GM23338 (cell line): ENCODE results near the gene ADORA2A. TPM values are rescaled to one million over a fixed set of nuclear protein-coding genes. Genes with fewer than 3 reads are reported as not detected.

Experiments
- ATAC-seq: fragments of 200-7000 bp; cut with Tn5 transposase; 3 replicates; pipeline ENCODE4 v1.9.1; 2020
- DNase-seq: peaks from one replicate; pipeline ENCODE4 v3.0.0-alpha.2; 2015; ENCODE audit warnings: low spot score
- H2AFZ ChIP-seq: fragments of 200-600 bp; sonication (generic); 2 replicates; pipeline ENCODE4 v1.8.0; 2016; ENCODE audit warnings: antibody characterized with exemption, mild to moderate bottlenecking, moderate library complexity
- H3F3A ChIP-seq: fragments of 200-600 bp; sonication (generic); replicated peaks from 2 replicates; pipeline ENCODE4 v1.8.0; 2017; ENCODE audit warnings: antibody characterized with exemption, mixed run types, low read depth
- H3K27ac ChIP-seq: fragments of 200-600 bp; sonication (generic); 2 replicates; pipeline ENCODE4 v1.6.1; 2016; ENCODE audit warnings: low read depth
- H3K27me3 ChIP-seq: fragments of 200-600 bp; sonication (generic); 2 replicates; pipeline ENCODE4 v1.8.0; 2016; ENCODE audit warnings: mild to moderate bottlenecking, mixed run types, moderate library complexity; ENCODE audit not compliant: insufficient read depth
- H3K36me3 ChIP-seq: fragments of 200-600 bp; sonication (generic); 2 replicates; pipeline ENCODE4 v1.8.0; 2016; ENCODE audit warnings: mild to moderate bottlenecking; ENCODE audit not compliant: insufficient read depth
- H3K4me1 ChIP-seq: fragments of 200-600 bp; sonication (generic); 2 replicates; pipeline ENCODE4 v1.8.0; 2016; ENCODE audit warnings: mild to moderate bottlenecking, moderate library complexity; ENCODE audit not compliant: insufficient read depth
- H3K4me2 ChIP-seq: fragments of 200-600 bp; sonication (generic); 2 replicates; pipeline ENCODE4 v1.7.1; 2017; ENCODE audit warnings: mixed run types
- H3K4me3 ChIP-seq: fragments of 200-600 bp; sonication (generic); 2 replicates; pipeline ENCODE4 v1.6.1; 2016; ENCODE audit warnings: mixed run types
- H3K79me2 ChIP-seq: fragments of 200-600 bp; sonication (generic); replicated peaks from 2 replicates; pipeline ENCODE4 v1.8.0; 2017; ENCODE audit warnings: mild to moderate bottlenecking; ENCODE audit not compliant: insufficient read depth
- H3K9me2 ChIP-seq: fragments of 200-600 bp; sonication (generic); 2 replicates; pipeline ENCODE4 v1.8.0; 2017; ENCODE audit not compliant: insufficient read depth
- H4K20me1 ChIP-seq: fragments of 200-600 bp; sonication (generic); replicated peaks from 2 replicates; pipeline ENCODE4 v1.8.0; 2017; ENCODE audit warnings: mild to moderate bottlenecking; ENCODE audit not compliant: insufficient read depth
- H3K27ac Mint-ChIP-seq: 2 replicates; pipeline ENCODE4 v1.8.0; 2020; ENCODE audit warnings: inconsistent platforms, mild to moderate bottlenecking, moderate library complexity, mixed read lengths
- H3K27me3 Mint-ChIP-seq: 3 replicates; pipeline ENCODE4 v1.8.0; 2022; ENCODE audit warnings: low read depth, mild to moderate bottlenecking, moderate library complexity, mixed read lengths, inconsistent platforms; ENCODE audit not compliant: insufficient read depth, poor library complexity
- H3K36me3 Mint-ChIP-seq: 3 replicates; pipeline ENCODE4 v1.8.0; 2021; ENCODE audit warnings: low read depth, mild to moderate bottlenecking, inconsistent platforms, moderate library complexity, mixed read lengths
- H3K4me1 Mint-ChIP-seq: 3 replicates; pipeline ENCODE4 v1.8.0; 2020; ENCODE audit warnings: mild to moderate bottlenecking, inconsistent platforms, mixed read lengths
- H3K4me3 Mint-ChIP-seq: 3 replicates; pipeline ENCODE4 v1.8.0; 2021; ENCODE audit warnings: moderate library complexity, mild to moderate bottlenecking, inconsistent platforms, mixed read lengths
- H3K9me3 Mint-ChIP-seq: 3 replicates; pipeline ENCODE4 v1.8.0; 2020; ENCODE audit warnings: moderate library complexity, mild to moderate bottlenecking, inconsistent platforms, mixed read lengths
- CREB1 ChIP-seq: fragments of 250-450 bp; sonication (Bioruptor Pico); IDR thresholded peaks from 2 replicates; pipeline ENCODE4 v1.5.0; 2020; ENCODE audit warnings: low read depth, mild to moderate bottlenecking, moderate library complexity
- CTCF ChIP-seq, 2 experiments: fragments of 200-600 bp in 1 of 2; sonication (generic) in 1 of 2; conservative IDR thresholded peaks; 2 replicates each; pipeline versions ENCODE4 v1.5.1 to v1.6.1; 2016 to 2017; ENCODE audit warnings: antibody characterized with exemption in 2 of 2, low read depth in 2 of 2, mild to moderate bottlenecking in 2 of 2, moderate library complexity in 1 of 2
- ETS1 ChIP-seq: IDR thresholded peaks from 2 replicates; pipeline ENCODE4 v1.6.1; 2016; ENCODE audit warnings: antibody characterized with exemption
- EZH2 ChIP-seq: fragments of 200-600 bp; sonication (generic); IDR thresholded peaks from one replicate; pipeline ENCODE4 v1.8.0; 2017; ENCODE audit warnings: antibody characterized with exemption, mild to moderate bottlenecking, low read depth; ENCODE audit not compliant: unreplicated experiment
- EZH2phosphoT487 ChIP-seq: fragments of 200-600 bp; sonication (generic); IDR thresholded peaks from one replicate; pipeline ENCODE4 v1.8.1; 2018; ENCODE audit warnings: antibody characterized with exemption; ENCODE audit not compliant: unreplicated experiment
- JUNB ChIP-seq: IDR thresholded peaks from one replicate; pipeline ENCODE4 v1.6.1; 2016; ENCODE audit warnings: antibody characterized with exemption; ENCODE audit not compliant: unreplicated experiment
- NANOG ChIP-seq: IDR thresholded peaks from 2 replicates; pipeline ENCODE4 v1.6.1; 2016; ENCODE audit warnings: antibody characterized with exemption, borderline replicate concordance
- POLR2AphosphoS5 ChIP-seq: IDR thresholded peaks from 2 replicates; pipeline ENCODE4 v1.6.1; 2016; ENCODE audit warnings: antibody characterized with exemption, low read depth
- REST ChIP-seq: IDR thresholded peaks from one replicate; pipeline ENCODE4 v1.6.1; 2018; ENCODE audit warnings: antibody characterized with exemption; ENCODE audit not compliant: unreplicated experiment
- STAT1 ChIP-seq: IDR thresholded peaks from one replicate; pipeline ENCODE4 v1.6.1; 2016; ENCODE audit warnings: antibody characterized with exemption; ENCODE audit not compliant: unreplicated experiment
- ZNF114 ChIP-seq: fragments of 250-450 bp; sonication (Bioruptor Pico); IDR thresholded peaks from 2 replicates; pipeline ENCODE4 v1.5.0; 2020; ENCODE audit warnings: mild to moderate bottlenecking, moderate library complexity
- ZNF331 ChIP-seq: fragments of 250-450 bp; sonication (Bioruptor Pico); IDR thresholded peaks from 2 replicates; pipeline ENCODE4 v1.5.0; 2020; ENCODE audit warnings: low read depth, mild to moderate bottlenecking, moderate library complexity
- ZNF462 ChIP-seq: fragments of 250-450 bp; sonication (Bioruptor Pico); IDR thresholded peaks from 2 replicates; pipeline ENCODE4 v1.5.0; 2020; ENCODE audit warnings: mild to moderate bottlenecking, moderate library complexity
- polyA plus RNA-seq: library from polyadenylated mRNA; unstranded; fragments of >200 nt; fragmentation: Nextera tagmentation; extraction: Ambion mirVana; gene quantifications from 2 replicates; pipeline ENCODE4 v1.2.1, GENCODE V29; 2016
- total RNA-seq: library from RNA; depleted of rRNA; stranded (reverse); fragments of >200 nt; shearing (Covaris generic); gene quantifications from 2 replicates; pipeline ENCODE4 v1.2.3, GENCODE V29; 2014

Gene ADORA2A
- total and polyA plus RNA-seq, 2 experiments from 2014 or later: 4.1 to 13.5 TPM

GRCh38 chr22:24446260-24446611 lies 18.8 kb downstream of the ADORA2A start:
- DNase-seq (no peak), ATAC-seq (no peak)
- peaks cover 4% of the 10 kb centered on the region for H3K27me3 Mint-ChIP-seq
- no peaks in the 10 kb centered on the region for H3K36me3 ChIP-seq
- no peaks in the 10 kb centered on the region for H3F3A ChIP-seq
- no peaks in the 10 kb centered on the region for H4K20me1 ChIP-seq
- no peak overlapping the region for H3K27ac Mint-ChIP-seq
- no peaks in the 10 kb centered on the region for H3K79me2 ChIP-seq
- no peaks in the 10 kb centered on the region for H3K27me3 ChIP-seq
- peaks cover 4% of the 10 kb centered on the region; the same call in 1 of the 2 replicates for H3K4me1 ChIP-seq
- TF ChIP-seq STAT1: no peak
- no peak for TF ChIP-seq CREB1 (CRISPR knock-in tag)
- no peak for TF ChIP-seq JUNB
- no peak for TF ChIP-seq ZNF331 (CRISPR knock-in tag)
- TF ChIP-seq EZH2phosphoT487: no peak
- TF ChIP-seq CTCF (conservative IDR thresholded peaks at IDR 0.05; ENCODE audit: low read depth in 2 of 2): no peak
- no peak for TF ChIP-seq ETS1
- TF ChIP-seq POLR2AphosphoS5: no peak
- TF ChIP-seq EZH2: no peak
- no peak for TF ChIP-seq ZNF462 (CRISPR knock-in tag)
- no peak for TF ChIP-seq REST
- TF ChIP-seq ZNF114 (CRISPR knock-in tag): no peak
- TF ChIP-seq NANOG: no peak
- H3K4me1 Mint-ChIP-seq: peaks cover 17% of the 10 kb centered on the region
- no peaks in the 10 kb centered on the region for H3K9me3 Mint-ChIP-seq
- no peak overlapping the region for H3K4me3 ChIP-seq
- peaks cover 4% of the 10 kb centered on the region; the same call in 1 of the 2 replicates for H3K9me2 ChIP-seq
- H3K4me2 ChIP-seq: no peak overlapping the region
- H3K4me3 Mint-ChIP-seq: no peak overlapping the region
- H3K27ac ChIP-seq: no peak overlapping the region
- H2AFZ ChIP-seq: no peak overlapping the region
- H3K36me3 Mint-ChIP-seq: no peaks in the 10 kb centered on the region; the same call in 1 of the 3 replicates
